PC-9 (cell line): ENCODE results near the gene GNAL.
A peak's percentile ranks its signal among the peaks of the same experiment; 100 is the strongest.

Experiments used
- EZH2 ChIP-seq: fragments of 200-600 bp; sonication (generic); IDR thresholded peaks from 2 replicates; pipeline ENCODE4 v1.8.0; 2017; ENCODE audit warnings: antibody characterized with exemption, low read depth
- TF ChIP-seq, protein P1 (sequence below): fragments of 200-600 bp; sonication (generic); conservative IDR thresholded peaks from 2 replicates; pipeline ENCODE4 v1.6.1; 2017; ENCODE audit warnings: mixed run types, antibody characterized with exemption, mild to moderate bottlenecking, moderate library complexity

DNA sequence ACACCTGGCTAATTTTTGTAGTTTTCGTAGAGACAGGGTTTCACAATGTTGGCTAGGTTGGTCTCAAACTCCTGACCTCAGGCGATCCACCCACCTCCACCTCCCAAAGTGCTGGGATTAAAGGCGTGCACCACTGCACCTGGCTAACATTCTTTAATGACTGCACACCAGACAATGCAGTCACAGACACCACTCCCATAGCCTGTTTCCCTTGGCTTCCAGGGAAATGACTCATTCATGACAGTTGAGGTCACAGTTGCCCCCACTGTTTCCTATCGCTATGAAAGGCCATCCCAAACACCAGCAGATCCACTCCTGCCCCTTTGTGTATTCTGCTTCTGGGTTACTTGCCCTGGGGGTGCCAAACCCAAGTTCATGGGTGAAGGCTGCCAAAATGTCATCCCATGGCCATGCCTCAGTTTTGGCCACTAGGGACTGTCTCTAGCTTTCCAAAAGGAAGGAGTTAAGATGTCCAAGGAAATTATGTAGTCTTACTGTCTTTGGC lies 170.9 kb downstream of the GNAL start:
- TF ChIP-seq, protein P1, sequence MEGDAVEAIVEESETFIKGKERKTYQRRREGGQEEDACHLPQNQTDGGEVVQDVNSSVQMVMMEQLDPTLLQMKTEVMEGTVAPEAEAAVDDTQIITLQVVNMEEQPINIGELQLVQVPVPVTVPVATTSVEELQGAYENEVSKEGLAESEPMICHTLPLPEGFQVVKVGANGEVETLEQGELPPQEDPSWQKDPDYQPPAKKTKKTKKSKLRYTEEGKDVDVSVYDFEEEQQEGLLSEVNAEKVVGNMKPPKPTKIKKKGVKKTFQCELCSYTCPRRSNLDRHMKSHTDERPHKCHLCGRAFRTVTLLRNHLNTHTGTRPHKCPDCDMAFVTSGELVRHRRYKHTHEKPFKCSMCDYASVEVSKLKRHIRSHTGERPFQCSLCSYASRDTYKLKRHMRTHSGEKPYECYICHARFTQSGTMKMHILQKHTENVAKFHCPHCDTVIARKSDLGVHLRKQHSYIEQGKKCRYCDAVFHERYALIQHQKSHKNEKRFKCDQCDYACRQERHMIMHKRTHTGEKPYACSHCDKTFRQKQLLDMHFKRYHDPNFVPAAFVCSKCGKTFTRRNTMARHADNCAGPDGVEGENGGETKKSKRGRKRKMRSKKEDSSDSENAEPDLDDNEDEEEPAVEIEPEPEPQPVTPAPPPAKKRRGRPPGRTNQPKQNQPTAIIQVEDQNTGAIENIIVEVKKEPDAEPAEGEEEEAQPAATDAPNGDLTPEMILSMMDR = peak; percentile 57; the same call in 1 of the 2 replicates
- TF ChIP-seq EZH2 = no peak
